PFSK-1 (cell line): ENCODE data around the gene KRT12.

Source experiments
- POLR2AphosphoS5 ChIP-seq: IDR thresholded peaks from 2 replicates; pipeline ENCODE4 v1.6.1; 2012; ENCODE audit warnings: low read depth, mild to moderate bottlenecking, control low read depth, low read length, moderate library complexity
- REST ChIP-seq, 2 experiments: IDR thresholded peaks; 2 replicates each; pipeline versions ENCODE4 v1.6.1 to v1.8.0; 2011 to 2012; ENCODE audit warnings: low read depth in 2 of 2, low read length in 2 of 2, control low read depth in 1 of 2, inconsistent platforms in 1 of 2, mild to moderate bottlenecking in 1 of 2, moderate library complexity in 1 of 2; ENCODE audit not compliant: insufficient read depth in 1 of 2
- SIN3A ChIP-seq: IDR thresholded peaks from 2 replicates; pipeline ENCODE4 v1.6.1; 2012; ENCODE audit warnings: mild to moderate bottlenecking, low read length, moderate library complexity, borderline replicate concordance; ENCODE audit not compliant: insufficient read depth
- TAF1 ChIP-seq: IDR thresholded peaks from 2 replicates; pipeline ENCODE4 v1.6.1; 2012; ENCODE audit warnings: low read length, control low read depth, borderline replicate concordance; ENCODE audit not compliant: insufficient read depth

- TF ChIP-seq POLR2AphosphoS5 (no peak), TAF1 (no peak), SIN3A (no peak), REST (IDR thresholded peaks at IDR 0.05; ENCODE audit: insufficient read depth in 1 of 2, low read depth in 2 of 2, low read length in 2 of 2) (no peak)
Measured at GRCh38 chr17:40915199-40915661, 48.2 kb upstream of the KRT12 start.
